OCI-LY3 (cell line): ENCODE measurements around the gene EPHB2.

Experiments
- EZH2phosphoT487 ChIP-seq: fragments of 200-600 bp; shearing (Covaris generic); IDR thresholded peaks from 2 replicates; pipeline ENCODE4 v1.6.1; 2018; ENCODE audit warnings: antibody characterized with exemption, mixed run types, low read depth
- TF ChIP-seq, protein P1 (sequence below): fragments of 200-600, 300-600 bp; sonication (generic); IDR thresholded peaks from 2 replicates; pipeline ENCODE4 v1.5.1; 2014; ENCODE audit warnings: antibody characterized with exemption, low read length, low read depth

DNA sequence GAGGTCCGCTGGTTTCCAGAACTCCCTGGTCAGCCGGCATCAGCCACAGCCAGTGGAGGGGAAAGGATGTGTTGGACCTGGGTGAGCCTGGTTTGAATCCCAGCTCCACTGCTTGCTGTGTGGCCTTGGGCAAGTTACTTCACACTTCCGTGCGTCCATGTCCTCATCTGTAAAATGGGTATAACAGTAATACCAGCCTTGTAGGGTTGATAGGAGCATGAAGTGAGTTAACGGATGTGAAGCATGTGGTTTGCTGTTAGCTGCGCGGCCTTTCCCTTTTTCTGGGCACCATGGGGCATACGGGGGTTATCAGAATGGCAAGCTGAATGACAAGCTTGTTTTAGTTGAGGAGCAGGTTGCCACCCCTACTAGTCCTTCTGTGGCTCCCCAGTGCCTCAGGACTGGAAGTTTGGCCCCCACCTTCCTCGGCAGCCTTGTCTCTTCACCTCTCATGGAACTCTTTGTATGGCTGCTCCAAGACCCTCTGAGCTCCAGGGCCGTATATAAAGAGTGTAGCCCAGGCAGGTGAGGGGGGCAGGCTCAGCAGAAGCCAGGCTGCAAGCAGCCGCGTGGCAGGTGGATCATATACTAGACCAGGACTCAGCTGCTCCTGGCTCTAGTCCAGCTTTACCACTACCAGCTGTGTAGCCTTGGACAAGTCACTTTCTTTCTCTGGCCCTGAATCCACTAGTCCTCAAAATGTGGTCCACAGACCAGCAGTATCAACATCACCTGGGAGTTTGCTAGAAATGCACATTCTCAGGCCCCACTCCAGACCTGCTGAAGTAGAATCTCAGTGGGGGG, 166.7 kb downstream of the EPHB2 start:
- TF ChIP-seq, protein P1, sequence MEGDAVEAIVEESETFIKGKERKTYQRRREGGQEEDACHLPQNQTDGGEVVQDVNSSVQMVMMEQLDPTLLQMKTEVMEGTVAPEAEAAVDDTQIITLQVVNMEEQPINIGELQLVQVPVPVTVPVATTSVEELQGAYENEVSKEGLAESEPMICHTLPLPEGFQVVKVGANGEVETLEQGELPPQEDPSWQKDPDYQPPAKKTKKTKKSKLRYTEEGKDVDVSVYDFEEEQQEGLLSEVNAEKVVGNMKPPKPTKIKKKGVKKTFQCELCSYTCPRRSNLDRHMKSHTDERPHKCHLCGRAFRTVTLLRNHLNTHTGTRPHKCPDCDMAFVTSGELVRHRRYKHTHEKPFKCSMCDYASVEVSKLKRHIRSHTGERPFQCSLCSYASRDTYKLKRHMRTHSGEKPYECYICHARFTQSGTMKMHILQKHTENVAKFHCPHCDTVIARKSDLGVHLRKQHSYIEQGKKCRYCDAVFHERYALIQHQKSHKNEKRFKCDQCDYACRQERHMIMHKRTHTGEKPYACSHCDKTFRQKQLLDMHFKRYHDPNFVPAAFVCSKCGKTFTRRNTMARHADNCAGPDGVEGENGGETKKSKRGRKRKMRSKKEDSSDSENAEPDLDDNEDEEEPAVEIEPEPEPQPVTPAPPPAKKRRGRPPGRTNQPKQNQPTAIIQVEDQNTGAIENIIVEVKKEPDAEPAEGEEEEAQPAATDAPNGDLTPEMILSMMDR: no peak
- no peak for TF ChIP-seq EZH2phosphoT487
